ENCODE results near the gene USP8.

USP8 gene

GRCh38 chr15:50558012-50558411, 133.8 kb downstream of the USP8 start:
- Histone ChIP-seq H3K36me3 (ENCODE audit: control insufficient read depth, insufficient read depth, low read length) (peaks cover 12% of the 10 kb centered on the region), H3K4me3 (ENCODE audit: low read length) (no peak overlapping the region)

GRCh38 chr15:50562735-50563640, 138.8 kb downstream of the USP8 start:
- peaks cover 11% of the 10 kb centered on the region for H3K36me3 ChIP-seq (ENCODE audit: control insufficient read depth, insufficient read depth, low read length)
- no peak overlapping the region for H3K9ac ChIP-seq (ENCODE audit: low read length)
- H3K4me3 ChIP-seq (ENCODE audit: low read length), result no peak overlapping the region
- no peaks in the 10 kb centered on the region for H3K27me3 ChIP-seq (ENCODE audit: control insufficient read depth, insufficient read depth, low read length)
- H3K4me1 ChIP-seq (ENCODE audit: control insufficient read depth, insufficient read depth, low read length), result no peaks in the 10 kb centered on the region
- H3K27ac ChIP-seq (ENCODE audit: low read depth, low read length), result no peak overlapping the region

More at GRCh38 chr15:50558012-50558411, 133.8 kb downstream of the USP8 start:
- H3K27me3 ChIP-seq (ENCODE audit: control insufficient read depth, insufficient read depth, low read length), result no peaks in the 10 kb centered on the region
- no peak overlapping the region for H3K9ac ChIP-seq (ENCODE audit: low read length)
- no peaks in the 10 kb centered on the region for H3K4me1 ChIP-seq (ENCODE audit: control insufficient read depth, insufficient read depth, low read length)
- H3K27ac ChIP-seq (ENCODE audit: low read depth, low read length), result no peak overlapping the region

GRCh38 chr15:50563756-50564155, 139.6 kb downstream of the USP8 start:
- Histone ChIP-seq H3K36me3 (ENCODE audit: control insufficient read depth, insufficient read depth, low read length) (peaks cover 11% of the 10 kb centered on the region), H3K27me3 (ENCODE audit: control insufficient read depth, insufficient read depth, low read length) (no peaks in the 10 kb centered on the region), H3K4me3 (ENCODE audit: low read length) (no peak overlapping the region), H3K27ac (ENCODE audit: low read depth, low read length) (no peak overlapping the region), H3K9ac (ENCODE audit: low read length) (no peak overlapping the region), H3K4me1 (ENCODE audit: control insufficient read depth, insufficient read depth, low read length) (no peaks in the 10 kb centered on the region)
